ENCODE measurements around the gene APC2.
"Not testable (repeated sequence)": the region's sequence is repeated elsewhere in the genome, so short reads cannot be mapped to it uniquely, and the experiment has no call there.

The APC2 gene

DNA sequence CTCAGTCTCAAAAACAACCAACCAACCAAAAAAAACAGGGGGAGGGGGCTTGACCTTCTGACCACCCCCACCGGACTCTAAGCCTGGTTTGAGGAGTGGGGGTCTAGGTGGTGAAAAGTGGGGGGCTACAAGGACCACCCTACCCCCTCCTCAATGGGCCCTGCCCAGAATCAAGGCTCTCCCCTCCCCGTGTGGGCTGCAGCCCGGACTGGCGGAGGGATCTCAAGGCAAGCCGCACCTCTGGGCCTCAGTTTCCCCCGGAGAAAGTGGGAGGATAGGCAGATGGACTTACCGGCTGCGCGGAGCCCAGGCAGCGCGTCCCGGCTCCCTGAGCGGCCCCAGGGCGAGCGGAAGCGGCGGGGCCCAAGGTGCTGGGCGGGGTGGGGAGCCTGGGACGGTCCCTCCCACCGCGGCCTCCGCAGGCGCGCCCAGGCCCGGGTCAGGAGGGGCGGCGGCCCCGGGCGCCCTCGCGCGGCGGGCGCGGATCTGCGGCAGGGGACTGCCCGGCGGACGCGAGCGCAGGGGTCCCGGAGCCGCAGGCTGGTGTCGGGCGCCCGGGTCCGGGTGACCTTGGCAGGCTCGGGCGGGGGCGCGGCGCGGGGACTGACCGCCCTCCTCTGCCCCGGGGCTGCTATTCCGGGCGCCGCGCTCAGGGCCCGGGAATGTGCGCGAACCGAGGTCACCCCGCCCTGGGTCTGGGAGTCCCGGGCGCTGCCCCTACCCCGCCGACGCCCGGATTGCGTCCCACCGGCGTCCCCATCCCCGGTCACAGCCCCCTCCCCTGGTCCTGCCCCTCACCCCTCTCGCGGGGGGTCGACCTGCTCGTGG is 63.0 kb downstream of the APC2 start, which contains the start of gene ADAMTSL5:
Gene ADAMTSL5, minus strand, starts transcription at position 349 of the 828 bp plus-strand sequence. CDS start 2,076 bp downstream, outside the sequence.
- DNase-seq (ENCODE audit: low read depth): peak; percentile 80

DNA sequence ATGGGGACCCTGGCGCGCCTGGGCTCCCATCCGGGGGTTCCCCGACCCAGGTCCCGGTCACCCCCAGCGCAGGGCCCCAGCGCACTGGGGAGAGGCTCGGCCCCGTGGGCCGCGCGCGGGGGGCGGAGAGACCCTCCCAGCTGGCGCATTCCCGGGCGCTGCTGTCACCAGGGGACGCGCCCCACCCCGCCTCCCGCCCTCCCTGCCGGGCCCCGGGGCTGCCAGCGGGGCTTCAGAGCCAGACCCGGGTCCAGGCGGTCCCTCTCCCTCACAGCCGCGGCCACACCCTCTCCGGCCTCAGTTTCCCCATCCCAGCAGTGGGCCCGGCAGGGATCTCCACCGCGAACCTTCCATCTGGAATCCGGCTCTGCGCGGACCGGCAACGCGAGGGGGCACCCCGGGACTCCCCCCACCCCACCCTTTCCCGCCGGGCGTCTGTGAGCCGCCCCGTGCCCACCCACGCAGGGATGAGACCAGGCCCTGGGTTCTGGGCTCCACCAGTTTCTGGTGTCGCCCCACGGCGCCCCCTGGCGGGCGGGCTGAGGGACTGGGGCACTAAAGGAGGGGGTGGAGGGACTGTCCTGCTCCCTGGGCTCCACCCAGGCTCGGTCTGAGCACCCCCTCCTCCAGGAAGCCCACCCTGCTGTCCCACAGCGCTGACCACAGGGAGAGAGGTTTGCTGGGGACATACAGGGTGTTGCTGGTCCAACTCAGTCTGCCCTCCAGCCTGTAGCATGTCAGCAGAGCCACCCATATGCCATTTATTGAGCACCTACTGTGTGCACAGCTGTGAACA is 63.8 kb downstream of the APC2 start:
- DNase-seq (ENCODE audit: low read depth): peak; percentile 71

DNA sequence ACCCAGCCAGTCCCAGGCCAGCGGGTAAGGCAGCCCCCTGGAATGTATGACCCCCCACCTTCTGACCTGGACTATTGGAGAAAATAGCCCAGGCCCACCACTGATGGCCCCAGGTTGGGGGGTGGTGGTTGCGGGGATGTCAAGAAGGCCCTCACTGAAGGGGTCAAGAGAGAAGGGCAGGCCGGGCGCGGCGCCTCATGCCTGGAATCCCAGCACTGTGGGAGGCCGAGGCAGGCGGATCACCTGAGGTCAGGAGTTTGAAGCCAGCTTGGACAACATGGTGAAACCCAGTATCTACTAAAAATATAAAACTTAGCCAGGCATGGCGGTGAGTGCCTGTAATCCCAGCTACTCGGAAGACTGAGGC is 64.4 kb downstream of the APC2 start:
- no peak for DNase-seq (ENCODE audit: low read depth)

DNA sequence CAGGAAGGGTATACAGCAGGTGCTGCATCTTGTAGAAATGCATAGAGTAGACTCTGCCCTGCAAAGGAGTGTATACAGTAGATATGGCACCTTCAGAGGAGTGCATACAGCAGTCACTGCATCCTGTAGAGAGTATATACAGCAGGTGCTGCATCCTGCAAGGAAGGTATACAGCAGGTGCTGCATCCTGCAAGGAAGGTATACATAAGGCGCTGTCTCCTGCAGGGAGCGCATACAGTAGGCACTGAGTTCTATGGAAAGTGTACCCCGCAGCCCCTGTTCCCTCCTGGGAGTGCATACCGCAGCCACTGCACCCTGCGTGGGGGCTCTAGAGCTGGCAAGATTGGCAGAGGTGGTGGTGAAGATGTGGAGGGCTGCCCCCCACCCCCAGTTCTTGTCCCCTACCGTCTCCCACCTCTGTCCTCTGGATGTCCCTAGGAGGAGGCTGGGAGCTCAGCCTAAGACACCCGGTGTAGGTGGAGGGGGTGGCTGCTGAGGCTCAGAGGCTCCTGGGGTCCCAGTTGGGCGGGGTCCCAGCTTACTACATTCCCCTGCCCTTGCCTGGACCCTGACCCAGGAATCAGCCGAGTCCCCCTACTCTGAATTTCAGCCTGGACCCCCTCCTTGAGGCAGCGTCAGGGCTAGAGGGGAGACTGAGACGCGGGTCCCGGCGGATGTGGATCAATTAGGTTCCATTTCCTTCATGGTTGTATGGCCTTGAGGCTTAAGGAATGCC is 65.2 kb downstream of the APC2 start:
- no peak for DNase-seq (ENCODE audit: low read depth)

DNA sequence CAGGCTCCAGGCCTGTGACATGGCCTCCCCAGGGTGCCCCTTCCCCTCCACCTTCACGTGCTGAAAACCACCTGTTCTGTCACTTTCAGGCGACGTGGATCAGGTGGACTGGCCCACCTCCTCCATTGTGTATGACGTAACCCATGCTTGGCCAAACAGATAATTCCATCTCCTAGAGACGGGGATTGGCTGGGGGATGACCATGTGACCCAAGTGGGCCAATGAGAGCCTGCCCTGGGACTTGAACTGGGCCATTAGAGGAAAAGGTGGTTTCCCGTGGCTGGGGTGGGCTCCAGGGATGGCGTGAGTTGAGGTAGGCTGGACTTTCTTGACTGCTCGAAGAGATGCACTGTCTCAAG is 66.5 kb downstream of the APC2 start:
- no peak for DNase-seq (ENCODE audit: low read depth)

DNA sequence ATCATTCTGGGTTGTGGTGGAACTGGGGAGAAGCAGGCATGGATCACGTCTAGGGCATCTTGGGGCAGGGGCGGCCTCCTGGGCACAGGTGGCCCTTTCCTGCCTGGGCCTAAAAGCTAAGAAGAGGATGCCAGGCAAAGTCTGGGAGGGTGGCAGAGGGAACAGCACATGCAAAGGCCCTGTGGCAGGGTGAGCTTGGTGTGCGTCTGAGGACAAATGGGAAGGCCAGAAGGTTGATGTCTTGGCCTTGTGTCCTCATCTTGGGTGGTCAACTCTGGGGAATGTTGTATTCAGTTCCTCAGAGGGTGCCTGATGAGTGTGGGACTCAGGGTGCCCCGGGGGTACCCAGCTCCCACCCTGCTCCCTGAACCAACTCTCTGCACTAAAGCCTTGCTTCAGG is 68.5 kb downstream of the APC2 start:
- DNase-seq (ENCODE audit: low read depth): no peak

DNA sequence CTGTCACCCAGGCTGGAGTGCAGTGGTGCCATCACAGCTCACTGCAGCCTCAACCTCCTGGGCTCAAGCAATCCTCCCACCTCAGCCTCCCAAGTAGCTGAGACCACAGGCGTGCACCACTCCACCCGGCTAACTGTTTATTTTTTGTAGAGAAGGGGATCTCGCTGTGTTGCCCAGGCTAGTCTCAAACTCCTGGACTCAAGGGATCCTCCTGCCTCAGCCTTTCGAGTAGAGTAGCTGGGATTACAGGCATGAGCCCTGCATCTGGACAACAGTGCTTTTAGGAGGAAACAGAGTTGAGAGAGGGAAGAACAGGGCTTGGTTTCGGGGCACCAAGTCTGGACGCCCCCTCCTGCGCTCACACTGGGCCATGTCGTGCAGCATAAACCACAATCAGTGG is 69.9 kb downstream of the APC2 start:
- not testable (repeated sequence) for DNase-seq (ENCODE audit: low read depth)

DNA sequence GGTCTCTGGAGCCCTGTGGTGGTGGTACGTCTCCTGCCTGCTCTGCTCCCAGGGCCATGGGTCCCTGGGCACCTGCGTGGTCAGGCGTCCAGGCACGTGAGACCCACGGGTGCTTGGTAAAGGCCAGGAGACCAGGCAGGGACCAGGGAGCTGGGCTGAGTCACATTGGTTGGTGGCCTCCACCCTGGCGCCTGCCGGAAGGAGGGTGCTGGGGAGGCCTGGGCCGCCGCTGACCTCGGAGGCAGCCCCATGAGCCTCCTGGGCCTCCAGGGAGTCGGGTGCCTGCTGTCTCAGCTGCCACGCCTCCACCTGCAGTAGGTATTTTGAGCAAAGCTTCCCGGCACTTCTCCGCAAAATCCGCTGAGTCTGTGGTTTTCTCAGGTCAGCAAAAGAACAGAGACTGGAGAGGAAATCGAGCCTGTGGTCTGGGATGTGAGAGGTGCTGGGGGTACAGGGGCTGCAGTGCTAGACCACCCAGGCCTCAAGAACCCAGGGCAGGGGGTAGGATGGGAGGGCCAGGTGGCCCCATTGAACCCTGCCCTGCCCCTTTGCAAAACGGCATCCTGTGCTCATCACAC is 70.4 kb downstream of the APC2 start:
- no peak for DNase-seq (ENCODE audit: low read depth)

DNA sequence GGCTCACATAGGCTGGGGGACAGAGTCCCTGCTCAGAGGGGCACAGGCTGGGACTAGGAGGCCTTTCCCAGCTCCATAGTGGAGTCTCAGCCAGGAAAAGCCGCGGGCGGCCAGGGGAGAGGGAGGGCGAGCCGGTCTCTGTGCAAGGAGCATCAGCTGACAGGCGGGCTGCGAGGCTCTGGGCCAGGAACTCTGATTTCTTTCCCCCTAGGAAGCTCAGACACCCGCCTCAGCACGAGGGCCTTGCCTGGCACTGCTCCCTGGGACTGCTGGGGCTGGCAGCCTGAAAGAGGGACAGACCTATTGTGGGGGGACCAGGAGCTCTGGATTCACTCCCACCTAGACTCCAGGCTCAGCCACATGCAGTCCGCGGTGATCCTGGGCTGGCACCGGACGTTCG is 71.7 kb downstream of the APC2 start:
- DNase-seq (ENCODE audit: low read depth): no peak

DNA sequence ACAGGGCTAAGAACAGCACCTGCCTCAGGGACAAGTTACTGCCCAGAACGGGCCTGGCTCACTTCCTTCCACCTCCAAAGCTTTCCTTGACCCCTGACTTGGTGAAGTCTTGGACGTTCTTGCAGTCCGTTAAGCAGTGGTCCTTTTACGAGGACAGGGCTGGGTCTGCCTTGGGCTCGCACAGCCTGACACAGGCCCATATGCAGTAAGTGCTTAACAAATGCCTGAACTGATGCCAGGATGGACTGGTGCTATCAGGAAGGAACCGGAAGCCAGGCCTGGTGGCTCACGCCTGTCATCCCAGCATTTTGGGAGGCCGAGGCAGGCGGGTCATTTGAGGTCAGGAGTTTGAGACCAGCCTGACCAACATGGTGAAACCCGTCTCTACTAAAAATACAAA is 72.1 kb downstream of the APC2 start:
- DNase-seq (ENCODE audit: low read depth): no peak

DNA sequence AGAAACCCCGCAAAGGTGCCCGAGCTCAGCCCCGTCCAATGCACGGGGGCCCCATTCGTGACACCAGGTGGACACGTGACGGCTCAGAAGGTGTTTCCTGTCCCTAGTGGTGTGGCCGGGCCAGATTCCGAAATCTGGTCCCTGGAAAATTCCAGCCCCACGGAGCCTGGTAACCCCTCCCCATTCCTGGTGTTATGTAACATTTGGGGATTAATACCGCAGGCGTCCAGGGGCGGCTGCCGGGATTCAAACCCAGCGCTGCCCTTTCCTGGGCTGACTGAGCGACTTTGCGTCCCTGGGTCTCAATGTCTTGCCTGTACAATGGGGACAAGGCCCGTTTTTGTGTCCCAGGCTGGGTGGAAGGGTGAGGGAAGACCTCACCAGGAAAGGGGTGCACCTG is 72.9 kb downstream of the APC2 start:
- no peak for DNase-seq (ENCODE audit: low read depth)

Data from activated T-cell treated with anti-CD3 and anti-CD28 coated beads for 48 hours (primary cell).